NOMO-1 treated with dmso at 0.1 percent for 144 hours (cell line): ENCODE measurements around the gene TMEM98.
A peak's percentile ranks its signal among the peaks of the same experiment; 100 is the strongest.
"Not testable (repeated sequence)": the region's sequence is repeated elsewhere in the genome, so short reads cannot be mapped to it uniquely, and the experiment has no call there.

ENCODE experiments used
- DNase-seq: peaks from one replicate; lab custom pipeline; 2025; ENCODE audit not compliant: unreplicated experiment; lab: John Stamatoyannopoulos, UW

TMEM98 gene

GRCh38 chr17:32927724-32928585 is at the start of gene TMEM98:
TMEM98 (plus strand) TSS chr17:32928153; CDS start chr17:32931529, 3,376 bp downstream.
- DNase-seq = no peak

GRCh38 chr17:32878211-32878610 is 49.7 kb upstream of the TMEM98 start:
- no peak for DNase-seq

GRCh38 chr17:32879134-32879533 is 48.8 kb upstream of the TMEM98 start:
- no peak for DNase-seq

GRCh38 chr17:32880671-32881453 is 47.1 kb upstream of the TMEM98 start:
- no peak for DNase-seq

- DNase-seq = no peak
Measured at GRCh38 chr17:32882029-32882428, 45.9 kb upstream of the TMEM98 start.

- no peak for DNase-seq
Measured at GRCh38 chr17:32882734-32883133, 45.2 kb upstream of the TMEM98 start.

GRCh38 chr17:32886951-32887350 is 41.0 kb upstream of the TMEM98 start:
- not testable (repeated sequence) for DNase-seq

- DNase-seq = not testable (repeated sequence)
Measured at GRCh38 chr17:32887410-32887809, 40.5 kb upstream of the TMEM98 start.

GRCh38 chr17:32894245-32894644 is 33.7 kb upstream of the TMEM98 start:
- no peak for DNase-seq

GRCh38 chr17:32896647-32897258 is 31.2 kb upstream of the TMEM98 start:
- no peak for DNase-seq

GRCh38 chr17:32899236-32900013 is 28.5 kb upstream of the TMEM98 start:
- DNase-seq = no peak

- no peak for DNase-seq
Measured at GRCh38 chr17:32901743-32902142, 26.2 kb upstream of the TMEM98 start.

GRCh38 chr17:32903774-32904673 is 23.9 kb upstream of the TMEM98 start:
- DNase-seq = no peak

- no peak for DNase-seq
Measured at GRCh38 chr17:32904891-32905290, 23.1 kb upstream of the TMEM98 start.

GRCh38 chr17:32907583-32907982 is 20.4 kb upstream of the TMEM98 start:
- no peak for DNase-seq

GRCh38 chr17:32909787-32910369 is 18.1 kb upstream of the TMEM98 start:
- peak; percentile 20 for DNase-seq

GRCh38 chr17:32910769-32911168 is 17.2 kb upstream of the TMEM98 start:
- DNase-seq = no peak

GRCh38 chr17:32912218-32912897 is 15.6 kb upstream of the TMEM98 start:
- DNase-seq = no peak

- no peak for DNase-seq
Measured at GRCh38 chr17:32913593-32913992, 14.4 kb upstream of the TMEM98 start.
